Natural killer cell (primary cell): ENCODE results near the gene CHIC2. TPM values are rescaled to one million over a fixed set of nuclear protein-coding genes. Genes with fewer than 3 reads are reported as not detected.

Experiments used
- ATAC-seq, 3 donors: fragments of 150-1000 bp in 2 of 3; fragments of 200-7000 bp in 1 of 3; cut with Tn5 transposase; 1 replicate in 1 of 3; 2 replicates in 2 of 3; pipeline ENCODE4 v1.10.0; 2021; ENCODE audit warnings: mild to moderate bottlenecking in 2 of 3, moderate library complexity in 2 of 3
- DNase-seq, 2 donors: peaks; one replicate each; pipeline versions ENCODE4 v3.0.0 to v3.0.0-alpha.2; 2013 to 2021; ENCODE audit warnings: mixed read lengths in 1 of 2
- H3K27ac ChIP-seq: one replicate; pipeline ENCODE4 v1.5.1; 2013; ENCODE audit warnings: mild to moderate bottlenecking, low read length
- H3K27me3 ChIP-seq: one replicate; pipeline ENCODE4 v1.6.1; 2013; ENCODE audit warnings: low read length; ENCODE audit not compliant: control insufficient read depth, insufficient read depth
- H3K36me3 ChIP-seq: one replicate; pipeline ENCODE4 v1.6.1; 2013; ENCODE audit warnings: low read length; ENCODE audit not compliant: control insufficient read depth, insufficient read depth
- H3K4me1 ChIP-seq: one replicate; pipeline ENCODE4 v1.6.1; 2013; ENCODE audit warnings: low read length; ENCODE audit not compliant: control insufficient read depth, insufficient read depth
- H3K4me3 ChIP-seq: one replicate; pipeline ENCODE4 v1.5.1; 2013; ENCODE audit warnings: low read length
- H3K9me3 ChIP-seq: one replicate; pipeline ENCODE4 v1.6.1; 2013; ENCODE audit warnings: low read length; ENCODE audit not compliant: control insufficient read depth, insufficient read depth
- H3K27ac Mint-ChIP-seq, 2 donors: one replicate each; pipeline ENCODE4 v1.8.0; 2022; ENCODE audit warnings: mild to moderate bottlenecking in 2 of 2, mixed read lengths in 2 of 2, moderate library complexity in 1 of 2
- H3K27me3 Mint-ChIP-seq, 2 donors: one replicate each; pipeline ENCODE4 v1.8.0; 2022; ENCODE audit warnings: low read depth in 2 of 2, mixed read lengths in 2 of 2
- H3K36me3 Mint-ChIP-seq: one replicate; pipeline ENCODE4 v1.8.0; 2022; ENCODE audit warnings: mixed read lengths
- H3K4me1 Mint-ChIP-seq, 2 donors: one replicate each; pipeline ENCODE4 v1.8.0; 2022; ENCODE audit warnings: mixed read lengths in 2 of 2
- H3K4me3 Mint-ChIP-seq: one replicate; pipeline ENCODE4 v1.8.0; 2022; ENCODE audit warnings: mild to moderate bottlenecking, moderate library complexity, mixed read lengths
- H3K9me3 Mint-ChIP-seq, 2 donors: one replicate each; pipeline ENCODE4 v1.8.0; 2022; ENCODE audit warnings: mixed read lengths in 2 of 2
- CTCF ChIP-seq: fragments of 200-600 bp; IDR thresholded peaks from one replicate; pipeline ENCODE4 v1.8.0; 2022; ENCODE audit warnings: antibody characterized with exemption
- WGBS: methylation state at CpG from one replicate; pipeline ENCODE4 v1.1.7; 2013; ENCODE audit warnings: missing lambda C conversion rate; ENCODE audit not compliant: insufficient coverage; 5-methylcytosine and 5-hydroxymethylcytosine counted together
- intact Hi-C: fragments of 100-400 bp; cut with micrococcal nuclease; formaldehyde crosslinking; loops from one replicate; pipeline ENCODE4 v1.14.2; 2022
- total RNA-seq, 4 donors: library from RNA; stranded (reverse); fragments of 120-200 nt in 1 of 4; gene quantifications; one replicate each; pipeline versions ENCODE4 v1.2.3 to v1.2.4, GENCODE V29; 2013 to 2022

Gene CHIC2
- total RNA-seq, 3 donors from 2014 or later (not counting 1 experiment from before 2014, with no cell fraction given) = 62.0 to 85.0 (median 79.7) TPM

DNA sequence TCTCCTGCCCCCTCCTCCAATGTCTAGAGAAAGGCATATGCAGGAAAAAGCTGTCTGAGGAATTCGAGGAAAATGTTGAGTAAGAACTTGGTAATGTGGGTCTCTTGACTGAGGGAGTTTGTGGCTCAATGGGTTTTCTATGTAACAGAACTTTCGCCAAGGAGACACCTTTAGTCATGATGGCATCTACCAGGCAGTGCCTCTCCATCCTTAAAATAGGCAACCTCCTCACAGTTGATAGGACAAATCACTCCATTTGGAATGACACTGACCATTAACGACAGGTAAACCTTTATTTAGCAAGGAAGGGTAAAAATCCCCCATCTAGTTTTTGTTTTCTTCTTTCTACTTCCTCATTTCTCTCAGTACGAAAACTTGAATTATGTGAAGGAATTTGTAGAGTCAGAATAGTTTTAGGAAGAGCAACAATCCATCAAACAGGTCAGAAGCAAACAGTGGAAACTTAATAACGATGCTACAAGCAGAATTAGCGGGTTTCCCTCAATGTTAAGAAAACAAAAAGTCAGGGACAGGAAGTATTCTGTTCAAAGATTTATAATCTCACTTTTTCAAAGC is 38.2 kb upstream of the CHIC2 start:
- no peak for DNase-seq
- whole genome bisulfite sequencing = 27% methylated on average over 4 of the region's 6 CpGs
- peaks cover 14% of the 10 kb centered on the region in 2 donors for H3K4me1 Mint-ChIP-seq
- Histone ChIP-seq H3K27ac (no peak overlapping the region), H3K9me3 (no peaks in the 10 kb centered on the region), H3K4me1 (peaks cover 30% of the 10 kb centered on the region), H3K4me3 (no peak overlapping the region), H3K27me3 (peaks cover 64% of the 10 kb centered on the region), H3K36me3 (no peaks in the 10 kb centered on the region)
- peak overlapping the region; percentile 2 for H3K4me3 Mint-ChIP-seq
- no peaks in the 10 kb centered on the region for H3K9me3 Mint-ChIP-seq
- no peak for TF ChIP-seq CTCF
- ATAC-seq = no peak
- intact Hi-C loops = no loop called here
- no peak overlapping the region for H3K27ac Mint-ChIP-seq
- no peaks in the 10 kb centered on the region for H3K36me3 Mint-ChIP-seq
- H3K27me3 Mint-ChIP-seq = peaks cover 73 to 84% of the 10 kb centered on the region in 2 donors

DNA sequence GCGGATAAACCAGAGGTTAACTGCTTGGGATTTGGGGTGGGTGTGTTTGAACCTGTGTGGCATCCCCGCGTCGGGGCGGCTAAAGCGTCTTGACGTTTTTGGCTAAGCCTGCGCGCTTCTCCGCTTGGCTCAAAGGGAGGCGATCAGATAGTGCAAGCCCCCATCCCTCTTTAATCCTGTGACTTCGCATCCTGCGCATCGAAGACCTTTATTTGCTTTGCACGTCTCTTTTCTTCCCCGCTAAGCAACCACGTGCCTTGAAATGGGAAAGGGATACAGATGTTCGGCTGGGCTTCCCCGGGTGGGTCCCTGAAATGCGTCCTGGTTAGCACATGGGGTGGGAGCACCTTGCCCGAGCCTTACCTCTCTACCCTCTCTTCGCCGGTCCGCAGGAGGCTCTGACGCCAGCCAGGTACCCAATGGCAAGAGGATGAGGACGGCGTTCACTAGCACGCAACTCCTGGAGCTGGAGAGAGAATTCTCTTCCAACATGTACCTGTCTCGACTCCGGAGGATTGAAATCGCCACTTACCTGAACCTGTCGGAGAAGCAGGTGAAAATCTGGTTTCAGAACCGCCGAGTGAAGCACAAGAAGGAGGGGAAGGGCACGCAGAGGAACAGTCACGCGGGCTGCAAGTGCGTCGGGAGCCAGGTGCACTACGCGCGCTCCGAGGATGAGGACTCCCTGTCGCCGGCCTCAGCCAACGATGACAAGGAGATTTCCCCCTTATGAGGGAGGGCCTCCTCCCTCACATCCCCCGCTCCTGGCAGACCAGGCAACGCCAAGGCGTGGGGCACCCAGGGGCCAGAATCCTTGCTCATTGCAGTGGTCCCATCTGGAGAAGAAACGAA is 37.0 kb upstream of the CHIC2 start:
- no peak overlapping the region for H3K27ac ChIP-seq
- Mint-ChIP-seq H3K4me1 (peaks cover 14% of the 10 kb centered on the region in 2 donors), H3K27me3 (peaks cover 76 to 84% of the 10 kb centered on the region in 2 donors), H3K9me3 (no peaks in the 10 kb centered on the region), H3K4me3 (peak overlapping the region; percentile 56), H3K27ac (no peak overlapping the region), H3K36me3 (no peaks in the 10 kb centered on the region)
- H3K4me1 ChIP-seq = peaks cover 30% of the 10 kb centered on the region
- no peak for TF ChIP-seq CTCF
- H3K36me3 ChIP-seq = no peaks in the 10 kb centered on the region
- intact Hi-C loops = no loop called here
- no peak for ATAC-seq
- peaks cover 71% of the 10 kb centered on the region for H3K27me3 ChIP-seq
- H3K9me3 ChIP-seq = no peaks in the 10 kb centered on the region
- no peak for DNase-seq
- H3K4me3 ChIP-seq = no peak overlapping the region
- 8% methylated on average over 49 of the region's 50 CpGs for WGBS

GRCh38 chr4:54100595-54101189 is 36.3 kb upstream of the CHIC2 start:
- no peaks in the 10 kb centered on the region for H3K36me3 Mint-ChIP-seq
- peak overlapping the region; percentile 56 for H3K4me3 Mint-ChIP-seq
- H3K4me1 Mint-ChIP-seq = peaks cover 14% of the 10 kb centered on the region in 2 donors
- peaks cover 30% of the 10 kb centered on the region for H3K4me1 ChIP-seq
- TF ChIP-seq CTCF = no peak
- H3K9me3 ChIP-seq = no peaks in the 10 kb centered on the region
- H3K36me3 ChIP-seq = no peaks in the 10 kb centered on the region
- no peak overlapping the region for H3K27ac Mint-ChIP-seq
- ATAC-seq (peak in 2 of 3 donors; percentile 42 to 65), DNase-seq (peak in 1 of 2 donors; percentile 41)
- H3K27ac ChIP-seq = no peak overlapping the region
- WGBS = under 1% methylated on average over 46 of the region's 46 CpGs
- peaks cover 70% of the 10 kb centered on the region for H3K27me3 ChIP-seq
- intact Hi-C loops = no loop called here
- H3K27me3 Mint-ChIP-seq = peaks cover 78 to 86% of the 10 kb centered on the region in 2 donors
- no peaks in the 10 kb centered on the region for H3K9me3 Mint-ChIP-seq
- no peak overlapping the region for H3K4me3 ChIP-seq
